H54 (cell line): ENCODE measurements around the gene KRTAP10-6.

Source experiments
- DNase-seq: peaks from one replicate; pipeline ENCODE4 v3.0.0; 2011; ENCODE audit warnings: low spot score, mixed read lengths; ENCODE audit not compliant: insufficient read length
- FAIRE-seq: peaks from 3 replicates; lab custom pipeline; 2011; peaks lifted over from hg19 to GRCh38; lab: Jason Lieb, UNC
- POLR2A ChIP-seq: IDR thresholded peaks from 2 replicates; pipeline ENCODE4 v1.6.1; 2011; ENCODE audit warnings: low read depth, mild to moderate bottlenecking, low read length

KRTAP10-6 gene

GRCh38 chr21:44542716-44543115 lies 49.6 kb downstream of the KRTAP10-6 start:
- FAIRE-seq: no peak
- no peak for TF ChIP-seq POLR2A
- no peak for DNase-seq
